ENCODE data around the gene PPARD.

PPARD gene

DNA sequence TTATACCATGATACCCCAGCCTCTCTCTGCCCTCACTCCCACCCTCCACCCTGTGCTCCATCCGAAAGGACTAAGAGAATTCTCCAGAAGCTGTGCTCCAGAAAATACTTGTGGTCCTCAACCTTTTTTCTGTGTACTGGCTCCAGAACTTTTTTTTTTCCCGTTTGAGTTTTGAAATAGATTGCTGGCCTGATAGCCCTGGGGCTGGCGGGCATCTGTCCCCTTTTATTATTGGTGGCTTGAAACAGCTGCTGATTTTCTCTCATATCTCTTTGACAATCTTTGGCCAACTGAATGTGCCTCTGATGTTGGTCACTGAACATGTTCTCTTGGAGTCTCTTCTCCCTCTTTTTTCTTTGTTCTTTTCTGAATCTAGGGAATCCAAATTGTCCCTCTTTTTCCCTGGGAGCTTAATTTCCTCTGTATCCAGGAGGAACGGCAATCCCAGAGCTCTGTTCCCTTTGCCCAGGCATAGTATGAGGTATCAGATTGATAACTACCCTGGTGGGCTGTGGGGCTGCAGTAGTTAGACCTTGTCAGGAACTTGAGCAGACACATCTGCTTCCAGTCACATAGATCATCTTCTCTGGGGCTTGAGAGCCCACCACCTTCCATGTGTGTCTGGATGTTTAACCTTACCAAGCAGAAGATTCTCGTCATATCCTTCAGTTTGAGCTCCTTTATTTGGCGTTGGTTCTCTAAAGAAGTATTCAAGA, 1.6 kb downstream of the PPARD start:
- peaks cover 17% of the 10 kb centered on the region for H3K27me3 ChIP-seq
- TF ChIP-seq, protein P1, sequence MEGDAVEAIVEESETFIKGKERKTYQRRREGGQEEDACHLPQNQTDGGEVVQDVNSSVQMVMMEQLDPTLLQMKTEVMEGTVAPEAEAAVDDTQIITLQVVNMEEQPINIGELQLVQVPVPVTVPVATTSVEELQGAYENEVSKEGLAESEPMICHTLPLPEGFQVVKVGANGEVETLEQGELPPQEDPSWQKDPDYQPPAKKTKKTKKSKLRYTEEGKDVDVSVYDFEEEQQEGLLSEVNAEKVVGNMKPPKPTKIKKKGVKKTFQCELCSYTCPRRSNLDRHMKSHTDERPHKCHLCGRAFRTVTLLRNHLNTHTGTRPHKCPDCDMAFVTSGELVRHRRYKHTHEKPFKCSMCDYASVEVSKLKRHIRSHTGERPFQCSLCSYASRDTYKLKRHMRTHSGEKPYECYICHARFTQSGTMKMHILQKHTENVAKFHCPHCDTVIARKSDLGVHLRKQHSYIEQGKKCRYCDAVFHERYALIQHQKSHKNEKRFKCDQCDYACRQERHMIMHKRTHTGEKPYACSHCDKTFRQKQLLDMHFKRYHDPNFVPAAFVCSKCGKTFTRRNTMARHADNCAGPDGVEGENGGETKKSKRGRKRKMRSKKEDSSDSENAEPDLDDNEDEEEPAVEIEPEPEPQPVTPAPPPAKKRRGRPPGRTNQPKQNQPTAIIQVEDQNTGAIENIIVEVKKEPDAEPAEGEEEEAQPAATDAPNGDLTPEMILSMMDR (IDR thresholded peaks at IDR 0.05), result no peak
- H3K4me3 ChIP-seq (ENCODE audit: low read depth in 1 of 2, low read length in 1 of 2), result peak overlapping the region; percentile 84 to 87
- H3K27ac ChIP-seq, result peak overlapping the region; percentile 51
- peaks cover 15 to 18% of the 10 kb centered on the region in 2 experiments for H3K4me1 ChIP-seq (ENCODE audit: control insufficient read depth in 1 of 2, insufficient read depth in 1 of 2, low read depth in 1 of 2, low read length in 1 of 2)
- peaks cover 13% of the 10 kb centered on the region for H3K36me3 ChIP-seq
- H3K9me3 ChIP-seq, result no peaks in the 10 kb centered on the region

DNA sequence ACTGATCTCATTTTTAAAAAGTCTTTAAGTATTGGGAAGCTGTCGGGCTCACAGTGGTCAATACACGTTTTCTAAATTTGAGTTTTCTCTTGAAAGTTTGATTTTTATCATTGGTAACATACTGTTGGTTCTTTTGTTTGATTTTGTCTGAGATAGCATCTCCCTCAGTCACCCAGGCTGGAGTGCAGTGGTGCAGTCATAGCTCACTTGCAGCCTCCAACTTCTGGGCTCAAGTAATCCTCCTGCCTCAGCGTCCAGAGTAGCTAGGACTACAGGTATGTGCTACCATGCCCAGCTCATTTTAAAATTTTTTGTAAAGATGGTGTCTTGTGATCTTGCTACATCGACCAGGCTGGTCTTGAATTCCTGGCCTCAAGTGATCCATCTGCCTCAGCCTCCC, 9.1 kb downstream of the PPARD start:
- H3K27me3 ChIP-seq, result no peaks in the 10 kb centered on the region
- no peak overlapping the region for H3K27ac ChIP-seq
- no peaks in the 10 kb centered on the region for H3K4me1 ChIP-seq (ENCODE audit: control insufficient read depth in 1 of 2, insufficient read depth in 1 of 2, low read depth in 1 of 2, low read length in 1 of 2)
- H3K4me3 ChIP-seq (ENCODE audit: low read depth in 1 of 2, low read length in 1 of 2), result no peak overlapping the region
- H3K9me3 ChIP-seq, result no peaks in the 10 kb centered on the region
- H3K36me3 ChIP-seq, result peaks cover 49% of the 10 kb centered on the region
- TF ChIP-seq, protein P1 (IDR thresholded peaks at IDR 0.05), result no peak

DNA sequence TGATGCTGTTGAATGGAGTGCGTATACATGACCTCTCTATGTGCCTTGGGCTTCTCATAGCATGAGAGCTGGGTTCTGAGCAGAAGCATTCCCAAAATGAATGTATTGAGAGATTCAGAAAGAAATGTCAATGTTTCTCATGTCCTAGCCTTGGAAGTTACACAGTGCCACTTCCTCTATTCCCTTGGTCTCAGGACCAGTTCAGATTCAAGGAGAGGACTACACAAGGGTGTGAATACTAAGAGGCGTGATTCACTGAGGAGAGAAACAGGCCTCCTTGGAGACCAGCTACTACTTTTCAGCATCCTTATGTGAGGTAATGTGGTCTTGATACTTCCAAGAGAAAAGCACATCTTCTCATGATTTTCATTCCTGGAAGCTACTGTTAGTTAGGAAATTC, 10.4 kb downstream of the PPARD start:
- Histone ChIP-seq H3K4me1 (ENCODE audit: control insufficient read depth in 1 of 2, insufficient read depth in 1 of 2, low read depth in 1 of 2, low read length in 1 of 2) (no peaks in the 10 kb centered on the region), H3K27me3 (no peaks in the 10 kb centered on the region), H3K36me3 (peaks cover 54% of the 10 kb centered on the region), H3K27ac (no peak overlapping the region), H3K9me3 (no peaks in the 10 kb centered on the region), H3K4me3 (ENCODE audit: low read depth in 1 of 2, low read length in 1 of 2) (no peak overlapping the region)
- TF ChIP-seq, protein P1 (IDR thresholded peaks at IDR 0.05), result no peak

DNA sequence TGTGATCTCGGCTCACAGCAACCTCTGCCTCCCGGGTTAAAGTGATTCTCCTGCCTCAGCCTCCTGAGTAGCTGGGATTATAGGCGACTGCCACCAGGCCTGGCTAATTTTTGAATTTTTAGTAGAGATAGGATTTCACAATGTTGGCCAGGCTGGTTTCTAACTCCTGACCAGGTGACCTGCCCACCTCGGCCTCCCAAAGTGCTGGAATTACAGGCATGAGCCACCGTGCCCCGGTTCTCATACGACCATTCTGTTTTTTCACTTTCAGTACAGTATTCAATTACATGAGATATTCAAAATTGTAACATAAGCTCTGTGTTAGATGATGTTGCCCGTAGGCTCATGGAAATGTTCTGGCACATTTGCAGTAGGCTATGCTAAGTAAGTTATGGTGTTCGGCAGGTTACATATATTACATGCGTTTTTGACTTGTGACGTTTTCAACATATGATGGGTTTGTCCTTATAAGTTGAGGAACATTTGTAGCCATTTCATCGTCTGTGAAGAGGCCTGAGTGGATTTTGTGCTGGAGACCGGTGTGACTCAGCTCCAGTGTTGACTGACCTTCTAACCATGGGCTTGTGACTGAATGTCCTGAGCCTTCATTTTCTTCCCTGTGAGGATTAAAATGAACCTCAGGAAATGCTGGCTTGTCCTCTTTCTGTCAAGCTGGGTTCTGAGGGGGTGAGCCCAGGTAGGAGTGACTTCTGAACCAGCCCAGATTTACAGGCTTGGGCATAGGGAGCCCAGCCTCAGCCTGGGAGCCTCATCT, 12.2 kb downstream of the PPARD start:
- peaks cover 40% of the 10 kb centered on the region for H3K36me3 ChIP-seq
- no peaks in the 10 kb centered on the region for H3K9me3 ChIP-seq
- TF ChIP-seq, protein P1 (IDR thresholded peaks at IDR 0.05), result no peak
- no peaks in the 10 kb centered on the region for H3K4me1 ChIP-seq (ENCODE audit: control insufficient read depth in 1 of 2, insufficient read depth in 1 of 2, low read depth in 1 of 2, low read length in 1 of 2)
- no peak overlapping the region for H3K4me3 ChIP-seq (ENCODE audit: low read depth in 1 of 2, low read length in 1 of 2)
- H3K27me3 ChIP-seq, result no peaks in the 10 kb centered on the region
- no peak overlapping the region for H3K27ac ChIP-seq

DNA sequence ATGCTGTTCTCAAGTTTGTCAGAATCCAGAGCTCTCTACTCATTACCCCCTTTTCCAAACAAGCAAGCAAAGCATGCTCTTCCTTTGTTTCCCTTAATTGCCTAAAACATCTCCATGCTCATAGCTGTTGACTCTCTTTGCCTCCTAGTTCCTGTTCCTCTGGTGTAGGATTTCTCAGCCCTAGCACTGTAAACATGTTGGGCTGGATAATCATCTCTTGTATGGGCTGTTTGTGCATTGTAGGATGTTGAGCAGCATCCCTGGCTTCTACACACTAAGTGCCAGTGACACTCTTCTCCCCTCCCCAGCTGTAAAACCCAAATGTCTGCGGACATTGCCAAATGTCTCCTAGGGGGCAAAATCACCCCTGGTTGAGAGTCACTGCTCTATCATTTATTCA, 14.0 kb downstream of the PPARD start:
- Histone ChIP-seq H3K9me3 (no peaks in the 10 kb centered on the region), H3K4me3 (ENCODE audit: low read depth in 1 of 2, low read length in 1 of 2) (no peak overlapping the region), H3K27ac (no peak overlapping the region), H3K27me3 (no peaks in the 10 kb centered on the region), H3K4me1 (ENCODE audit: control insufficient read depth in 1 of 2, insufficient read depth in 1 of 2, low read depth in 1 of 2, low read length in 1 of 2) (peaks cover 6 to 8% of the 10 kb centered on the region in 2 experiments), H3K36me3 (peaks cover 40% of the 10 kb centered on the region)
- TF ChIP-seq, protein P1 (IDR thresholded peaks at IDR 0.05), result no peak

All from neutrophil (primary cell).